Heart left ventricle (tissue), 16 donors: ENCODE data around the gene RBM27. TPM values are rescaled to one million over a fixed set of nuclear protein-coding genes. Genes with fewer than 3 reads are reported as not detected.

Experiments used
- ATAC-seq, 4 donors: fragments of 200-7000 bp; cut with Tn5 transposase; one replicate each; pipeline ENCODE4 v1.9.1; 2020 to 2022; ENCODE audit warnings: moderate library complexity in 4 of 4, mild to moderate bottlenecking in 3 of 4, moderate number of reproducible peaks in 1 of 4
- DNase-seq, 5 donors: peaks; one replicate each; pipeline ENCODE4 v3.0.0-alpha.2; 2020
- H3K27ac ChIP-seq, 12 donors: fragments of 200-600 bp; sonication (generic) in 4 of 12; one replicate each; pipeline versions ENCODE4 v1.5.0 to v1.8.0; 2016 to 2022; ENCODE audit warnings: mild to moderate bottlenecking in 2 of 12
- H3K27me3 ChIP-seq, 9 donors: fragments of 200-600 bp; sonication (generic) in 2 of 9; one replicate each; pipeline versions ENCODE4 v1.5.1 to v1.8.0; 2016 to 2022; ENCODE audit warnings: mild to moderate bottlenecking in 3 of 9
- H3K36me3 ChIP-seq, 9 donors: fragments of 200-600 bp; sonication (generic) in 2 of 9; one replicate each; pipeline versions ENCODE4 v1.5.0 to v1.8.0; 2018 to 2022; ENCODE audit warnings: mild to moderate bottlenecking in 2 of 9
- H3K4me1 ChIP-seq, 12 donors: fragments of 200-600 bp; sonication (generic) in 4 of 12; one replicate each; pipeline versions ENCODE4 v1.5.0 to v1.8.0; 2016 to 2022; ENCODE audit warnings: mild to moderate bottlenecking in 3 of 12
- H3K4me3 ChIP-seq, 12 donors: fragments of 200-600 bp; sonication (generic) in 4 of 12; one replicate each; pipeline versions ENCODE4 v1.5.0 to v1.8.0; 2017 to 2022; ENCODE audit warnings: mild to moderate bottlenecking in 9 of 12, moderate library complexity in 4 of 12
- H3K9me3 ChIP-seq, 12 donors: fragments of 200-600 bp; sonication (generic) in 4 of 12; one replicate each; pipeline versions ENCODE4 v1.5.0 to v1.8.0; 2016 to 2022; ENCODE audit warnings: mild to moderate bottlenecking in 1 of 12
- POLR2A ChIP-seq, 2 donors: fragments of 450-650 bp; IDR thresholded peaks; one replicate each; pipeline ENCODE4 v1.6.1; 2017; ENCODE audit warnings: antibody characterized with exemption in 2 of 2, mild to moderate bottlenecking in 2 of 2, moderate library complexity in 2 of 2
- WGBS, 4 donors: extraction: QIAGEN DNeasy Blood & Tissue Kit in 2 of 4; methylation state at CpG; one replicate each; pipeline versions ENCODE4 v1.1.5 to v1.1.7; 2013 to 2018; 5-methylcytosine and 5-hydroxymethylcytosine counted together
- intact Hi-C, 10 donors: fragments of 100-400 bp; cut with DNase I; formaldehyde crosslinking; loops; one replicate each; pipeline versions ENCODE4 v1.11.1 to v1.14.2; 2022
- long read RNA-seq, 3 donors: library from polyadenylated mRNA; unstranded; transcript quantifications; one replicate each; pipeline ENCODE4 v2.0.0, GENCODE V29; 2020 to 2021
- polyA plus RNA-seq, 2 donors: library from polyadenylated mRNA; stranded (reverse); fragments of 200-250 nt; gene quantifications; one replicate each; pipeline ENCODE4 v1.2.3, GENCODE V29; 2013
- total RNA-seq, 9 donors: library from RNA; depleted of rRNA in 2 of 9; stranded (reverse); fragments of >200 nt in 2 of 9; fragmentation: NEBNext Ultra II Directional in 3 of 9; extraction: Animal tissue kit (Norgen Biotek cat#: 25700) in 3 of 9; gene quantifications; one replicate each; pipeline versions ENCODE4 v1.1.0 to v1.2.4, GENCODE V29; 2016 to 2023
- TF ChIP-seq, protein P1 (sequence below), 12 donors: fragments of 200-600 bp; sonication (generic) in 4 of 12; IDR thresholded peaks; one replicate each; pipeline versions ENCODE4 v1.5.0 to v1.8.0; 2018 to 2022; ENCODE audit warnings: antibody characterized with exemption in 12 of 12, mild to moderate bottlenecking in 5 of 12
- donor health status: ischemic (EF 13 %, LVEDD 7.1; RV severe dilation, severe dysfunction).
- donor health status: healthy with polysubstance abuse.
- donor health status: DM: no; HTN: yes; CAD: no.
- donor health status: DM: no; HTN: no; CAD: no.
- donor health status: ischemic (EF 25% LVEDD 6.9; RV normal size, moderate dysfunction).
- donor health status: ischemic (EF 25% LVEDD 5.7; RV mildly dilated, moderate dysfunction).
- donor health status: healthy.
- donor health status: DM: yes; HTN: yes; CAD: no.
- donor health status: ischemic (EF 35%, LVEDD 5.7; RV mildly dilated, moderate dysfunction).
- donor health status: nonischemic (EF 11% LVEDD 7.7; RV severe dilation, severe dysfunction).
- donor health status: DM: yes; HTN: yes; CAD: no.
- donor health status: PGD.
- donor health status: ischemic (EF 29% LVEDD 5.4; RV normal size, mild dysfunction).
- donor health status: nonischemic (EF 23%, LVEDD 6.1; RV moderate dilation, normal function).

The RBM27 gene, protein sequence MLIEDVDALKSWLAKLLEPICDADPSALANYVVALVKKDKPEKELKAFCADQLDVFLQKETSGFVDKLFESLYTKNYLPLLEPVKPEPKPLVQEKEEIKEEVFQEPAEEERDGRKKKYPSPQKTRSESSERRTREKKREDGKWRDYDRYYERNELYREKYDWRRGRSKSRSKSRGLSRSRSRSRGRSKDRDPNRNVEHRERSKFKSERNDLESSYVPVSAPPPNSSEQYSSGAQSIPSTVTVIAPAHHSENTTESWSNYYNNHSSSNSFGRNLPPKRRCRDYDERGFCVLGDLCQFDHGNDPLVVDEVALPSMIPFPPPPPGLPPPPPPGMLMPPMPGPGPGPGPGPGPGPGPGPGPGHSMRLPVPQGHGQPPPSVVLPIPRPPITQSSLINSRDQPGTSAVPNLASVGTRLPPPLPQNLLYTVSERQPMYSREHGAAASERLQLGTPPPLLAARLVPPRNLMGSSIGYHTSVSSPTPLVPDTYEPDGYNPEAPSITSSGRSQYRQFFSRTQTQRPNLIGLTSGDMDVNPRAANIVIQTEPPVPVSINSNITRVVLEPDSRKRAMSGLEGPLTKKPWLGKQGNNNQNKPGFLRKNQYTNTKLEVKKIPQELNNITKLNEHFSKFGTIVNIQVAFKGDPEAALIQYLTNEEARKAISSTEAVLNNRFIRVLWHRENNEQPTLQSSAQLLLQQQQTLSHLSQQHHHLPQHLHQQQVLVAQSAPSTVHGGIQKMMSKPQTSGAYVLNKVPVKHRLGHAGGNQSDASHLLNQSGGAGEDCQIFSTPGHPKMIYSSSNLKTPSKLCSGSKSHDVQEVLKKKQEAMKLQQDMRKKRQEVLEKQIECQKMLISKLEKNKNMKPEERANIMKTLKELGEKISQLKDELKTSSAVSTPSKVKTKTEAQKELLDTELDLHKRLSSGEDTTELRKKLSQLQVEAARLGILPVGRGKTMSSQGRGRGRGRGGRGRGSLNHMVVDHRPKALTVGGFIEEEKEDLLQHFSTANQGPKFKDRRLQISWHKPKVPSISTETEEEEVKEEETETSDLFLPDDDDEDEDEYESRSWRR
- total RNA-seq (10 to 100 TPM in 8 of 9 donors, 1 to 10 TPM in 1; 9.0 to 23.6 (median 12.3) TPM), polyA plus RNA-seq (1 to 10 TPM; 5.9 to 8.4 TPM)
- long read RNA-seq, donor 1, full-length matches to known transcripts, result 2 of 14 reads
- long read RNA-seq, donor 1, partial matches to known transcripts, result 8 of 14 reads
- long read RNA-seq, donor 1, other reads (novel, unspliced or antisense), result 4 of 14 reads
- long read RNA-seq, donor 2, full-length matches to known transcripts, result 2 of 31 reads
- long read RNA-seq, donor 2, partial matches to known transcripts, result 24 of 31 reads
- long read RNA-seq, donor 2, other reads (novel, unspliced or antisense), result 5 of 31 reads
- long read RNA-seq, donor 3, full-length matches to known transcripts, result 2 of 8 reads
- long read RNA-seq, donor 3, partial matches to known transcripts, result 3 of 8 reads
- long read RNA-seq, donor 3, other reads (novel, unspliced or antisense), result 3 of 8 reads

GRCh38 chr5:146203011-146203871 is at the start of gene RBM27:
TSS of gene RBM27 (plus strand) at chr5:146203605. CDS start at chr5:146203766, 161 bp downstream.
- peak; percentile 52 to 81 for TF ChIP-seq POLR2A (IDR thresholded peaks at IDR 0.05)
- TF ChIP-seq, protein P1, sequence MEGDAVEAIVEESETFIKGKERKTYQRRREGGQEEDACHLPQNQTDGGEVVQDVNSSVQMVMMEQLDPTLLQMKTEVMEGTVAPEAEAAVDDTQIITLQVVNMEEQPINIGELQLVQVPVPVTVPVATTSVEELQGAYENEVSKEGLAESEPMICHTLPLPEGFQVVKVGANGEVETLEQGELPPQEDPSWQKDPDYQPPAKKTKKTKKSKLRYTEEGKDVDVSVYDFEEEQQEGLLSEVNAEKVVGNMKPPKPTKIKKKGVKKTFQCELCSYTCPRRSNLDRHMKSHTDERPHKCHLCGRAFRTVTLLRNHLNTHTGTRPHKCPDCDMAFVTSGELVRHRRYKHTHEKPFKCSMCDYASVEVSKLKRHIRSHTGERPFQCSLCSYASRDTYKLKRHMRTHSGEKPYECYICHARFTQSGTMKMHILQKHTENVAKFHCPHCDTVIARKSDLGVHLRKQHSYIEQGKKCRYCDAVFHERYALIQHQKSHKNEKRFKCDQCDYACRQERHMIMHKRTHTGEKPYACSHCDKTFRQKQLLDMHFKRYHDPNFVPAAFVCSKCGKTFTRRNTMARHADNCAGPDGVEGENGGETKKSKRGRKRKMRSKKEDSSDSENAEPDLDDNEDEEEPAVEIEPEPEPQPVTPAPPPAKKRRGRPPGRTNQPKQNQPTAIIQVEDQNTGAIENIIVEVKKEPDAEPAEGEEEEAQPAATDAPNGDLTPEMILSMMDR (IDR thresholded peaks at IDR 0.05), result no peak
- WGBS, 4 donors, result 0 to 1% (median 0%) methylated on average over 36 to 48 of the region's 48 CpGs
- Histone ChIP-seq H3K27ac (peak within 1 kb of the TSS; percentile 69 to 92 (median 82)), H3K9me3 (no peaks in the 10 kb centered on the region), H3K27me3 (no peaks in the 10 kb centered on the region), H3K4me1 (peaks cover 0 to 42% (median 23%) of the 10 kb centered on the region in 12 donors), H3K36me3 (no peaks in the 10 kb centered on the region), H3K4me3 (peak within 1 kb of the TSS; percentile 60 to 98 (median 87))
- intact Hi-C loops, result loop anchor here in 5 of 10 donors (1.0 to 2.0 kb wide), 2 partner anchors 20 to 21 kb away; partner anchors contain the start of gene LARS1 (in 5 of the 5)
- ATAC-seq (peak; percentile 100), DNase-seq (peak; percentile 96 to 98 (median 97))

DNA sequence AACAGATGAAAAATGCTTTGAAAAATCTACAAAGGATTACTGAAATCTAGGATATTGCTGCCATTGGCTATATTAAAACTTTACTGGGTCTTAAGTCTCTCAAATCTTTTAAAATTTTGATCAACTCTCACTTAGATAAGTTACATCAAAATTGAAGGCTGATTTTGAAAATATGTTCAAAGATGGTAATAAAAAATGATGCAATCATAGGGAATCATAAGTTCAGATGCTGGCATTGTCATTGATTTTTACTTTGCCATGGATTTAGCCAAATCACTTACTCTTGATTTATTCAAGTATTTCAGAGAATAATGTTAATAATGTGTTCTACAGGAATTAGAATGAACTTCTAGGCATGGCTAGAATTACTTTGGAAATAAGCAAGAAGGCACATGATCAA is 45.1 kb upstream of the RBM27 start:
- TF ChIP-seq, protein P1 (IDR thresholded peaks at IDR 0.05), result no peak
- TF ChIP-seq POLR2A (IDR thresholded peaks at IDR 0.05), result no peak
- no peaks in the 10 kb centered on the region for H3K27me3 ChIP-seq
- DNase-seq (no peak), ATAC-seq (no peak)
- intact Hi-C loops, result loop anchor here in 6 of 10 donors (5.0 to 10.0 kb wide), 3 partner anchors 107 to 114 kb away; no protein-coding TSS in a partner anchor
- H3K4me3 ChIP-seq, result no peak overlapping the region
- no peaks in the 10 kb centered on the region for H3K9me3 ChIP-seq
- H3K27ac ChIP-seq, result no peak overlapping the region
- H3K4me1 ChIP-seq, result no peaks in the 10 kb centered on the region
- H3K36me3 ChIP-seq, result peaks cover 0 to 100% (median 96%) of the 10 kb centered on the region in 9 donors

- H3K36me3 ChIP-seq, result peaks cover 0 to 100% (median 98%) of the 10 kb centered on the region in 9 donors
- H3K27me3 ChIP-seq, result no peaks in the 10 kb centered on the region
- WGBS, 4 donors, result 95 to 98% (median 97%) methylated on average over 2 of the region's 2 CpGs
- intact Hi-C loops, result no loop called here
- no peaks in the 10 kb centered on the region for H3K9me3 ChIP-seq
- ATAC-seq (no peak), DNase-seq (no peak)
- no peak overlapping the region for H3K27ac ChIP-seq
- no peak overlapping the region for H3K4me3 ChIP-seq
- TF ChIP-seq, protein P1 (IDR thresholded peaks at IDR 0.05), result no peak
- no peak for TF ChIP-seq POLR2A (IDR thresholded peaks at IDR 0.05)
- H3K4me1 ChIP-seq, result no peaks in the 10 kb centered on the region
Observed at GRCh38 chr5:146164382-146164781, 39.0 kb upstream of the RBM27 start.
